Epithelial cell of proximal tubule (primary cell): ENCODE measurements around the gene LRP1-AS. TPM values are rescaled to one million over a fixed set of nuclear protein-coding genes. Genes with fewer than 3 reads are reported as not detected.

Source experiments
- DNase-seq: peaks from one replicate; pipeline ENCODE4 v3.0.0-alpha.2; 2011; ENCODE audit warnings: low read depth
- H3K4me3 ChIP-seq: 2 replicates; pipeline ENCODE4 v1.5.1; 2011; ENCODE audit warnings: low read depth, mild to moderate bottlenecking, low read length
- CTCF ChIP-seq: conservative IDR thresholded peaks from 2 replicates; pipeline ENCODE4 v1.5.1; 2012; ENCODE audit warnings: low read depth, mild to moderate bottlenecking, low read length
- total RNA-seq: library from RNA; depleted of rRNA; stranded (reverse); fragments of >200 nt; gene quantifications from 2 replicates; pipeline ENCODE4 v1.2.3, GENCODE V29; 2015

LRP1-AS gene
- total RNA-seq, 1 donor from 2014 or later: not detected

- no peak for TF ChIP-seq CTCF
- no peak for DNase-seq
- H3K4me3 ChIP-seq: peak overlapping the region; percentile 87
These were observed 17.5 kb downstream of the LRP1-AS start for GRCh38 chr12:57129889-57130288.

GRCh38 chr12:57129321-57129842 lies 18.0 kb downstream of the LRP1-AS start:
- DNase-seq: no peak
- no peak for TF ChIP-seq CTCF
- peak overlapping the region; percentile 87 for H3K4me3 ChIP-seq

GRCh38 chr12:57128519-57129247 lies 18.7 kb downstream of the LRP1-AS start:
- no peak for DNase-seq
- no peak for TF ChIP-seq CTCF
- H3K4me3 ChIP-seq: peak overlapping the region; percentile 87

- no peak for TF ChIP-seq CTCF
- H3K4me3 ChIP-seq: peak within 1 kb of the TSS; percentile 87
- no peak for DNase-seq
These were observed 19.5 kb downstream of the LRP1-AS start, which contains the start of gene LRP1 for GRCh38 chr12:57127726-57128518. LRP1 (plus strand) TSS chr12:57128483; CDS start chr12:57128965, 482 bp downstream.

GRCh38 chr12:57127101-57127725 lies 20.2 kb downstream of the LRP1-AS start:
- TF ChIP-seq CTCF: peak; percentile 37
- DNase-seq: no peak
- H3K4me3 ChIP-seq: peak overlapping the region; percentile 87

GRCh38 chr12:57126561-57126960 lies 20.9 kb downstream of the LRP1-AS start:
- no peak for DNase-seq
- no peak overlapping the region for H3K4me3 ChIP-seq
- no peak for TF ChIP-seq CTCF
